Cardiac fibroblast (primary cell): ENCODE measurements around the gene CCT7.
A peak's percentile ranks its signal among the peaks of the same experiment; 100 is the strongest.

Source experiments
- DNase-seq, 2 donors: peaks; one replicate each; pipeline versions ENCODE4 v3.0.0 to v3.0.0-alpha.2; 2010; ENCODE audit warnings: low read depth in 2 of 2
- H3K4me3 ChIP-seq, 2 donors: replicated peaks in 1 of 2; 1 replicate in 1 of 2; 2 replicates in 1 of 2; pipeline ENCODE4 v1.5.1; 2011; ENCODE audit warnings: low read depth in 2 of 2, low read length in 2 of 2, mild to moderate bottlenecking in 2 of 2, moderate library complexity in 1 of 2
- CTCF ChIP-seq: IDR thresholded peaks from one replicate; pipeline ENCODE4 v1.5.1; 2011; ENCODE audit warnings: low read depth, mild to moderate bottlenecking, low read length, inconsistent platforms

The CCT7 gene

GRCh38 chr2:73235315-73236028 is 1.4 kb downstream of the CCT7 start:
- DNase-seq, result no peak
- TF ChIP-seq CTCF, result no peak

GRCh38 chr2:73237168-73237567 is 3.1 kb downstream of the CCT7 start:
- no peak for TF ChIP-seq CTCF
- no peak overlapping the region for H3K4me3 ChIP-seq
- DNase-seq, result no peak

More at GRCh38 chr2:73235315-73236028, 1.4 kb downstream of the CCT7 start:
- peak overlapping the region; percentile 76 to 94 for H3K4me3 ChIP-seq

- no peak overlapping the region for H3K4me3 ChIP-seq
- DNase-seq, result no peak
- TF ChIP-seq CTCF, result no peak
Observed at GRCh38 chr2:73238149-73238548, 4.0 kb downstream of the CCT7 start.

GRCh38 chr2:73238976-73239375 is 4.9 kb downstream of the CCT7 start:
- H3K4me3 ChIP-seq, result no peak overlapping the region
- no peak for DNase-seq
- TF ChIP-seq CTCF, result no peak

- H3K4me3 ChIP-seq, result no peak overlapping the region
- no peak for TF ChIP-seq CTCF
- peak; percentile 73 to 88 for DNase-seq
Observed at GRCh38 chr2:73239776-73240175, 5.7 kb downstream of the CCT7 start.

DNA sequence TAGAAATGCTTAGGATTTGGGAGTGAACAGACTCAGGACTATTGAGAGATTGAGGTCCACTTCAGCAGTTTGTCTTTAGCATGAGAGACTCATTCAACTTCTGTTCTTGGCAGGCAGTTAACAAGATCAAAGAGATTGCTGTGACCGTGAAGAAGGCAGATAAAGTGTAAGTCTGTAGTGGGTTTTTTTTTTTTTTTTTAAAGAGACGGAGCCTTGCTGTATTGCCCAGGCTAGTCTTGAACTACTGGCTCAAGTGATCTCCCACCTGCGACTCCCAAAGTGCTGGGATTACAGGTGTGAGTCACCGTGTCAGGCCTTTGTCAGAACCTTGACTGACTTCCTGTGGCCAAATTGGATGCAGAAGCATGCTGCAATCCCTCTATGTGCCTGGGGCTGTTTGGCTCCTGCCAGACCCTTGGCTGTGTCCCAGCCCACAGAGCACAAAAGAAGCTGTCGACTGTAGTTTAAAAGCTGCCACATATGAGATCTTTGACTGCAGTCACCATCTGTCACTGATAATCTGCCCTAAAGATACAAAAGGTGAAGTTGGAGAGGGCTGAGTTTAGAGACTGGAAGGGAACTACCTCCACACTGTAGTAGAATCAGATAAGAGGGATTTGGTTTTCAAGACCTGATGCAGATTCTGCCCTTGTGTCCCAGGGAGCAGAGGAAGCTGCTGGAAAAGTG is 9.9 kb downstream of the CCT7 start:
- DNase-seq, result peak; percentile 63 to 66
- no peak for TF ChIP-seq CTCF
- no peak overlapping the region for H3K4me3 ChIP-seq
